NOMO-1 treated with DMSO at 0.1 percent for 48 hours (cell line): Measurements from ENCODE around the gene ZBED4.

Experiments
- DNase-seq: peaks from one replicate; lab custom pipeline; 2025; ENCODE audit not compliant: unreplicated experiment; lab: John Stamatoyannopoulos, UW

ZBED4 gene

DNA sequence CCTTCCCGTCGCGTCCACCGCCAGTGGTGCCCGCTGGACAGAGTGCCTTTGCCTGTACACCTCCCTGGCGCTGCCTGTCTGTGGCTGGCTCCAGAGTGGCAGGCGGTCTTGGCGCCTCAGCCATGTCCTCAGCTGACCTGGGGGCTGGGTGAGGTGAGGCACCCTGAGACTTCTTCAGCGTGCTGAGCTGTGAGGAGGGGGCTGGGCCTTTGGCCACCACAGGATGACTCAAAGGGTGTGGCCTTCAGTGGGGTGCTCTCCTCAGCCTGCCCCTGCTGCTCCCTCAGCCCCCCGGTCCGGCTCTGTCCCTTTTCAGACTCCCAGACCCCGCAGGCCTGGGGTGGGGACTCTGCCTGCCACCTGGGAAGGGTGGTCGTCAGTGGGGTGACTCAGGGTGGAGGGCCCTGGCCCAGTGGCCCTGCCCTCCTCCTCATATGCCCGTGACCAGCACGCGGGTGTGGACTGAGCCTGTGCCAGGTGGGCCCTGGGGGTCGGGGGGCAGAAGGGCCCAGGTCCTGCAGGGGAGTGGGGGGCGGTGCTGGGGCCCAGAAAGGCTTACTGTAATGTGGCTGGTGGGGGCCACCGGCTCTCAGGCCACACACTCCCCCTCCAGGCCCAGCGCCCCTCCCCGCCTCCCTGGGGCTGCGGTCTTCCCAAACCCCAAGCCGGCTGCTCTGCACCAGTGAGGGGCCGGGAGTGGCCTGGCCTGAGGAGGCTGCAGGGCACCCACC lies 80.7 kb downstream of the ZBED4 start:
- DNase-seq: peak; percentile 18

DNA sequence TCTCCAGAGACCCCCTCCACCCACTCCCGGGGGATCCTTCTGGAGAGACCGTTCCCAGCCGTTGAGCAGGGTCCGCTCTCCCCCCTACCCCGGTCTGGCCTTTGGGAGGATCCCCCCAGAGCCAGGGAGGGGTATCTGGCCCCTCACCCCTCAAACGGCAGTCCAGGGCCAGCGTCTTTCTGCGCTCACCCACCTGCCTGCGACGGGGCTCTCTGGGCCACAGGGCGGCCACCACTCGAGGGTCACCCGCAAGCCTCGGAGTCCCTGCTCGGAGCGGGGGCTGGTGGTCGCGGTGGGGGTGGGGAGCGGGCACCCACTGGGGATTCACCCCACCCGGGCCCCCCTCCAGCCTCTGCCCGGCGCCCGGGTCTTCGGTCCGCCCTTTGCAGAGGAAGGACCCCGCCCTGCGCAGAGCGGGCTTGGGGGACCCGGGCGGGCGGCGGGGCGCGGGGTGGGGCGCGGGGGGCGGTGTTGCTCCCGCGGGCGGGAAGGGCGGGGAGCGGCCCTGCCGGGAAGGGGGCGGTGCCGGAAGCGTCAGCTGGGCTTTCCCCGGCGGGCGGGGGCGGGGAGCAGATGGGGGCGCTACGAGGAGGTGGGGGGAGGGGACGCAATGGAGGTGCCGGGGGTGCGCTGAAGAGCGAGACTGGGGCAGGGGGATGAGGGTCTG lies 81.4 kb downstream of the ZBED4 start:
- DNase-seq: peak; percentile 48

DNA sequence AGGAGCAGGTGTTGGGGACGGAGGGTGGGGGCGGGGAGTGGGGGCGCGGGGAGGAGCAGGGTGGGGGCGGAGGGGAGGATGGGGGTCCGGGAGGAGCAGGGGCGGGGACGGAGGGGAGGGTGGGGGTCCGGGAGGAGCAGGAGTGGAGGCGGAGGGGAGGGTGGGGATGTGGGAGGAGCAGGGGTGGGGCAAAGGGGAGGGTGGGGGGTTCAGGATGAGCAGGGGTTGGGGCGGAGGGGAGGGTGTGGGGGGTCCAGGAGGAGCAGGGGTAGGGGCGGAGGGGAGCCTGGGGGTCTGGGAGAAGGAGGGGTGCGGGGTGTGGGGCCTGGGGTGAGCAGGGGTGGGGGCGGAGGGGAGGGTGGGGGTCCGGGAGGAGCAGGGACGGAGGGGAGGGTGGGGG lies 81.9 kb downstream of the ZBED4 start:
- no peak for DNase-seq

DNA sequence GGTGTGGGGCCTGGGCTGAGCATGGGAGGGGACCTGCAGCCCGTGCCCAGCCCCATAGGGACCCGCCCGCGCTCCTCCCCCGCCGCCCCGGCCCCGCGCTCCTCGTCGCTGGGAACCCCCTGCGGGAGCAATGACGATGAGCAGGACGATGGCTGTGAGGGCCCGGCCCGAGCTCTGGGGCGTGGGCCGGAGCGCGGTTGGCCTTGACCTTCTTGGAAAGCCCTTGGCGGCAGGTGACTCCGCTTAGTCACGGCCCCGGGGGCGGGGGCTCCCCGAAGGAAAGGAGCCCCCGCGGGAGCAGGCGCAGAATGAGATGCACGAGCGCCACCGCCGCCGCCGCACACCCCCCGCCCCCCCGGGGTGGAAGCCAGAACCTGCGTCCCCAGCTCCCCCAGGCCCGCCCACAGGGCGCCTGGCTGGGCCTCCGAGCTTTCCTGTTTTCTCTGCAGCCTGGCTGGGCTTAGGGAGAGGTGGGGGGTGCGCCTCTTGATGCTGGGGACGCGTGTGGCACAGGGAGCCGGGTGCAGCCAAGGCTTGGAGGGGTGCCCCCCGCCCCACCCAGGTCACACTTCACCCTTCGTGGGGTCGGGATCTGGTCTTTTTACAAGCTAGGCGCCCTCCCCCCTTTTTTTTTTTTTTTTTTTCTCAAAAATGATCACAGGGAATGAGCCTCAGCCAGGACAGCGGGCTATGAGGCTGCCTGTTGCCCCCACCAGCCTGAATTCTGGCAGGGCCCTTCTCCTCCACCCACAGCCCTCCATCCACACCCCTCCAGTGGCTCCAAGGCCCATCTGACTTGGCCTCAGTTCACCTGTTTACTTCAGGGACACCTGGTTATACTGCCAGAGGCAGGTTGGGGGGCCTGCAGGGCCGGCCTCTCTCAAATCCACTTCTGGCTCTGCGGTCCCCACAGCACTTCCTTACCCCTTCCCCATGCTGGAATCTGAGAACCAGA lies 82.7 kb downstream of the ZBED4 start:
- DNase-seq: peak; percentile 83

DNA sequence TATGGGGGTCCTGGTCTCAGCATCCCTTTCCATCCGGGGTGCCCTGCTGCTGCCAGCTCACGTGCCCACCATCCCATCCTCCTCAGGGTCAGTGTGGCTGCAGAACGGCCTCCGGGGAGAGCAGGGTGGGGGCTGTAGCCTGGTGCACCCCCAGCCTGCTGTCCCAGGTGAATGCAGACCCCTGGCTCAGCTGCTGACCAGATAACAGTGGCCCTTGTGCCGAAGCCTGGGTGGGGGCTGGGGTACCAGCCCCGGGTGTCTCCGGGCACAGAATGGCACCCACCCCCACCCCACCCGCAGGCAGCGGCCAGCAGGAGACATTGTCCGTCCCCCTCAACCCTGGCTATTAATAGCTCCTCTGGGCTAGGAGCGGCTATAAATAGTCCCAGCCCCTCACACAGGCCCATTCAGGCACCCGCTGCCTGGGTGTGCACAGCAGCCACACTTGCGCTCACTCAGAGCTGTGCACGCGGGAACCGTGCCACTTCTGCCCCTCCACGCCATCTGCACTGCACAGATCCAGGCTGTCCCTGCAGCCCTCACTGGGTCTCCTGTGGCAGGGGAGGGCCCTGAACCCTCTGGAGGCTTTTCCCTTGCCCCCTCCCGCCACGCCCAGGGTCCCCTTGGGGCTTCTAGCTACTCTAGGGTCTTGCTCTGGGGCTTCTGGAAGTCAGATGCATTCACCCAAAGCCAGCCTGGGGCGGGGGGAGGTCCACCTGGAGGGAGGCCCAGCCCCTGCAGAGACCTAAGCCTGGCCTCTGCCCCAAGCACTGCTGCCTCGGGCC lies 83.5 kb downstream of the ZBED4 start:
- no peak for DNase-seq

DNA sequence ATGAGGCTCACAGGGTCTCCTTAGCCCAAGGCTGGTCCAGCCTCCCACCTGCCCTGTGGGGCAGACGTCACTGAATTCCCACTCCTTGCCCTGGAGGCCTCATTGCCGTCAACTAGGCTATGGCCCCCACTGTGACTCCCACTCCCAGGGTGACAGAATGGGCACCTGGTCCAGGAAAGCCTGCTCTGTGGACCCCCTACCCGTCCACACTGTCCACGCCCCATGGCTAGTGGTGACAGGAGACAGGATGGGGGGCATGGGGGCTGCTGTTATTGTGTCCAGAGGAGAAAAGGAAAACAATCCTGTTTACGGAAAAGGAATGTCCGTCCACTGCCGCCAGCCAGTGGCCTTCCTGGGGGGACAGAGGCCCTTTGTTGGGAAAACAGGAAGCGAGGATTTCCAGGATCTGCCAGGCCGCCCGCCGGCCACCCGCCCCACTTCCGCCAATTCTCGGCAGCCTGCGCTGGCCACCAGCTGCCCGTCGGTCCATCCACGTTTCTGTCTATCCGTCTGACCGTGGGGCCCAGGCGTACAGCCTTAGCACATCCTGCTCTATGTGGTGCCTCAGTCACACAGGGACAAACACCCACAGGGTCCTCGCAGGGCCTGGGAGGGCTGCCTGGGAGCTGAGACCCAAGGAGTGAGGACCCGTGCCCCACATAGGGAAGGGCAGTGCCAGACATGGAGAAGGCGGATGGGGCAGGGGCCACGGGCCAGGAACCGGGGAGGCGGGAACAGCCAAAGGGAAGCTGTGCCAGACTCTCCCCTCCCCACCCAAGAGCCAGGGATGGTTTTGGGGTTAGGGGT lies 84.3 kb downstream of the ZBED4 start:
- no peak for DNase-seq

DNA sequence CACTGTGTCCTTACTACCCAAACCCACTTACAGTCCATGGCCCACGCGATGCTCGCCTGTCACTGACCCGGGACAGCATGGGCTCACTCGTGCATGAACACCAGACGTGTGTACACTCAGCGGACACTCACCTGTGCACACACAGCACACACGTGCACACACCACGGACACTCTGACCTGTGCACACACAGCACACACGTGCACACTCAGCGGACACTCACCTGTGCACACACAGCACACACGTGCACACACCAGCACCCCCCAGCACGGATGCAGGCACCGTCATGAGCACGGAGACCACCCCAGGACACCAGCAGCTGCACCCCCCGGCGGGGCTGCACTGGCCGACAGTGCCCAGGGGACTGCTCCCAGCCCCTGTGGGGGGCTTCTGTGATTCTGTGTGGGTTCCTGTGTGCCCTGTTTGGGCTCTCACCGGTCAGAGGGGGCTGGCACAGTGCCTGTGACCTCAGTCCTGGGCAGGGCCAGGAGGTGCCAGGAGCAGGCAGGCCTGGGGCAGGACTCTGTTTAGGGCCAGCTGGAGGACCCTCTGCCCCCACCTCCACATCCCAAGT lies 85.0 kb downstream of the ZBED4 start:
- no peak for DNase-seq
